Type B pancreatic cell (in vitro differentiated cells): ENCODE data around the gene LAMTOR4. TPM values are rescaled to one million over a fixed set of nuclear protein-coding genes. Genes with fewer than 3 reads are reported as not detected.

Experiments
- microRNA-seq: library from miRNA; unstranded; fragments of <30 nt; microRNA quantifications from one replicate; pipeline ENCODE4, GENCODE V29; 2020
- total RNA-seq: library from RNA; stranded (reverse); gene quantifications from 2 replicates; pipeline ENCODE4 v1.2.1, GENCODE V29; 2021; ENCODE audit warnings: low replicate concordance

The LAMTOR4 gene
- total RNA-seq, 1 donor from 2014 or later, result 109 TPM

Small RNAs within 50 kb of the gene (microRNA-seq; reads per million reads assigned to microRNA genes)
- not detected for gene MIR4658

Other genes starting within 250 kb of the LAMTOR4 start
- gene TRIM4, start 229.4 kb upstream of the LAMTOR4 start, total RNA-seq, result 13.0 and 15.8 TPM in 2 replicates
- gene GJC3, start 219.3 kb upstream of the LAMTOR4 start, total RNA-seq, result not detected in 2 replicates
- 0.50 and 0.60 TPM in 2 replicates for gene AZGP1, start 172.9 kb upstream of the LAMTOR4 start, total RNA-seq
- 157 and 170 TPM in 2 replicates for gene ZKSCAN1, start 133.3 kb upstream of the LAMTOR4 start, total RNA-seq
- 11.9 and 16.4 TPM in 2 replicates for gene ZSCAN21, start 99.1 kb upstream of the LAMTOR4 start, total RNA-seq
- 52.8 and 66.6 TPM in 2 replicates for gene ZNF3, start 67.2 kb upstream of the LAMTOR4 start, total RNA-seq
- 87.0 and 120 TPM in 2 replicates for gene COPS6, start 59.9 kb upstream of the LAMTOR4 start, total RNA-seq
- gene MCM7, start 47.5 kb upstream of the LAMTOR4 start, total RNA-seq, result 121 and 244 TPM in 2 replicates
- 25.7 and 28.5 TPM in 2 replicates for gene AP4M1, start 47.3 kb upstream of the LAMTOR4 start, total RNA-seq
- 50.9 and 77.7 TPM in 2 replicates for gene TAF6, start 29.6 kb upstream of the LAMTOR4 start, total RNA-seq
- gene CNPY4, start 29.3 kb upstream of the LAMTOR4 start, total RNA-seq, result 7.2 and 36.0 TPM in 2 replicates
- 2.7 and 2.8 TPM in 2 replicates for gene MBLAC1, start 22.0 kb upstream of the LAMTOR4 start, total RNA-seq
- gene TRAPPC14, start 9.8 kb downstream of the LAMTOR4 start, total RNA-seq, result 21.3 and 35.2 TPM in 2 replicates
- gene GAL3ST4, start 19.7 kb downstream of the LAMTOR4 start, total RNA-seq, result 7.2 and 7.4 TPM in 2 replicates
- gene GPC2, start 28.5 kb downstream of the LAMTOR4 start, total RNA-seq, result 20.6 and 53.3 TPM in 2 replicates
- 1.6 and 1.7 TPM in 2 replicates for gene STAG3, start 29.0 kb downstream of the LAMTOR4 start, total RNA-seq
- not detected in 2 replicates for gene PVRIG, start 71.0 kb downstream of the LAMTOR4 start, total RNA-seq
- gene SPDYE3, start 158.8 kb downstream of the LAMTOR4 start, total RNA-seq, result not detected in 2 replicates
- gene PILRB, start 209.2 kb downstream of the LAMTOR4 start, total RNA-seq, result 45.2 and 51.5 TPM in 2 replicates
- gene PILRA, start 224.6 kb downstream of the LAMTOR4 start, total RNA-seq, result 2.1 and 2.8 TPM in 2 replicates